Parathyroid adenoma (tissue), 2 donors: ENCODE data around the gene PSME2.

Experiments
- H2AFZ ChIP-seq: fragments of 300-600 bp; sonication (generic); one replicate; pipeline ENCODE4 v1.7.0; 2017; ENCODE audit warnings: antibody characterized with exemption, mild to moderate bottlenecking
- H3K27ac ChIP-seq: fragments of 300-600 bp; sonication (generic); one replicate; pipeline ENCODE4 v1.7.0; 2017
- H3K27me3 ChIP-seq: fragments of 300-600 bp; sonication (generic); one replicate; pipeline ENCODE4 v1.7.0; 2017; ENCODE audit warnings: low read length; ENCODE audit not compliant: control insufficient read depth, insufficient read depth
- H3K36me3 ChIP-seq: fragments of 300-600 bp; sonication (generic); one replicate; pipeline ENCODE4 v1.7.0; 2017; ENCODE audit warnings: low read length; ENCODE audit not compliant: control insufficient read depth, insufficient read depth
- H3K4me1 ChIP-seq: fragments of 300-600 bp; sonication (generic); one replicate; pipeline ENCODE4 v1.7.0; 2017; ENCODE audit warnings: control low read depth
- H3K4me2 ChIP-seq: fragments of 300-600 bp; sonication (generic); one replicate; pipeline ENCODE4 v1.7.0; 2017; ENCODE audit warnings: low read length
- H3K4me3 ChIP-seq: fragments of 300-600 bp; sonication (generic); one replicate; pipeline ENCODE4 v1.7.0; 2017; ENCODE audit warnings: low read depth, low read length
- H3K79me2 ChIP-seq: fragments of 300-600 bp; sonication (generic); one replicate; pipeline ENCODE4 v1.7.0; 2017; ENCODE audit warnings: control low read depth
- H3K9ac ChIP-seq: fragments of 300-600 bp; sonication (generic); one replicate; pipeline ENCODE4 v1.7.0; 2017; ENCODE audit warnings: mild to moderate bottlenecking
- H3K9me3 ChIP-seq: fragments of 300-600 bp; sonication (generic); one replicate; pipeline ENCODE4 v1.7.0; 2017; ENCODE audit warnings: low read length; ENCODE audit not compliant: control insufficient read depth
- CTCF ChIP-seq: fragments of 300-600 bp; sonication (generic); IDR thresholded peaks from one replicate; pipeline ENCODE4 v1.7.0; 2017; ENCODE audit warnings: antibody characterized with exemption, mild to moderate bottlenecking
- donor health status: primary hyperparathyroidism.

Gene PSME2

GRCh38 chr14:24146978-24147760, 759 bp upstream of the PSME2 start, which contains the start of gene RNF31:
RNF31 (plus strand) TSS chr14:24147498; CDS start chr14:24147699, 201 bp downstream.
- no peaks in the 10 kb centered on the region for H3K9me3 ChIP-seq
- TF ChIP-seq CTCF = no peak
- H3K27ac ChIP-seq = peak within 1 kb of the TSS; percentile 93
- H3K9ac ChIP-seq = peak within 1 kb of the TSS; percentile 74
- no peaks in the 10 kb centered on the region for H3K36me3 ChIP-seq
- peak within 1 kb of the TSS; percentile 96 for H2AFZ ChIP-seq
- H3K27me3 ChIP-seq = no peaks in the 10 kb centered on the region
- peak within 1 kb of the TSS; percentile 89 for H3K4me2 ChIP-seq
- H3K4me1 ChIP-seq = peaks cover 14% of the 10 kb centered on the region
- H3K4me3 ChIP-seq = peak within 1 kb of the TSS; percentile 72
- peaks cover 21% of the 10 kb centered on the region for H3K79me2 ChIP-seq

DNA sequence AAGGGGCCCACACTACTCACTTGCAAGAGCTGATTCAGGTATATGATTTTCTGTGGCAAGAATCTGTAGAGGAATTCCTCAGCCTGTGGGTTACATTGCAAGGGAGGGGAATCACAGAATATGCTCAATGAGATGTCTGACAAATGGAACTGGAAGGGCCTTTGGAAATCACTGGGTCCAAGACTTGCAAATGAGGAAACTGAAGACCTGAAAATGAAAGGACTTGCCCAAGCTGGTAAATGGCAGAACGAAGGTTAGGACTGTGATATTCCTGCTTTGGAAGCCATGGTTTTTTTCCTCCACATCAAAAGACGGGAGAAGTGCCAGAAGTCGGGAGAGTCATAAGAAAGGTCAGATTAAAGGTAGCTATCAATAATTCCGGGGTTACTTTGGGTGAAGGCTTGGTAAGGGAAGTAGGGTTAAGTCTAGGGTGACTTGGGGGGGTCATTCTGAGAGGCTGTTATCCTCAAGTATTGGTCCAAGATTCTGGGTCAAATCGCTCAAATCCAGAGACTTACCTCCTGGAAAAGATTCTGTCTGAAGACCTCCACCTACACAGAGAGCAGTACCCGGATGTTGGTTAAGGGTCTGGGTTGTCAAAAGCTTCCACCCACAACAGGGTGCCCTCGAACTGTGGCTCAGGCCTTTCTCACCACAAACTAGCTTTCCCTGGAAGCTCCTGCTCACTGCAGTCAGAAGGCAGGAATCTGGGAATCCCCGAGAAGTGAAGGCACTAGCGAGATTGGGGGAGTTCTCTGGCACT, 539 bp downstream of the PSME2 start:
- Histone ChIP-seq H3K4me1 (peaks cover 14% of the 10 kb centered on the region), H2AFZ (peak overlapping the region; percentile 96)
- no peak for TF ChIP-seq CTCF

GRCh38 chr14:24145219-24145618, 1.2 kb downstream of the PSME2 start:
- no peak overlapping the region for H3K9ac ChIP-seq
- peak overlapping the region; percentile 65 for H3K4me2 ChIP-seq

More for the DNA sequence above, 539 bp downstream of the PSME2 start:
- H3K9ac ChIP-seq = peak overlapping the region; percentile 30
- no peaks in the 10 kb centered on the region for H3K36me3 ChIP-seq
- H3K4me2 ChIP-seq = peak overlapping the region; percentile 65
- H3K9me3 ChIP-seq = no peaks in the 10 kb centered on the region
- H3K27ac ChIP-seq = peak overlapping the region; percentile 93
- peak overlapping the region; percentile 72 for H3K4me3 ChIP-seq
- H3K79me2 ChIP-seq = peaks cover 18% of the 10 kb centered on the region
- no peaks in the 10 kb centered on the region for H3K27me3 ChIP-seq

DNA sequence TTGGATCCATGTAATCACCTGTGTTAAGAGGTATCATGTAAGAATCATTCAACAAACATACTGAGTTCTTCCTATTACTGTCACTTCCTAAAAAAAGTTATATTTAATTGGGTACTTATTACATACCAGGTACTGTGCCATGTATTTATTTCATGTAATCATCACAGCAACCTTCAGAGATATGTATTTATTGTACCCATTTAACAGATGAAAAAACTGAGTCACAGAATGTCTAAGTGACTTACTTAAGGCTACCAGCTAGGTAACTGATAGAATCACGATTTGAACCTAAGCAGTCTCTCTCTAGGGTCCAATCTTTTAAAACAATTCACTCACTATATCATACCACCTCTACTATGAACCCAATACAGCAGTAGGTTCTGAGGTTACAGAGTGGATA, 2.0 kb downstream of the PSME2 start:
- H3K27ac ChIP-seq = no peak overlapping the region
- H3K9ac ChIP-seq = no peak overlapping the region
- H3K36me3 ChIP-seq = no peaks in the 10 kb centered on the region
- no peaks in the 10 kb centered on the region for H3K9me3 ChIP-seq
- no peak overlapping the region for H3K4me3 ChIP-seq
- no peak for TF ChIP-seq CTCF
- no peak overlapping the region for H2AFZ ChIP-seq
- H3K27me3 ChIP-seq = no peaks in the 10 kb centered on the region
- H3K4me2 ChIP-seq = no peak overlapping the region
- peaks cover 13% of the 10 kb centered on the region for H3K79me2 ChIP-seq
- peaks cover 15% of the 10 kb centered on the region for H3K4me1 ChIP-seq

More at GRCh38 chr14:24145219-24145618, 1.2 kb downstream of the PSME2 start:
- Histone ChIP-seq H3K36me3 (no peaks in the 10 kb centered on the region), H3K4me1 (peaks cover 14% of the 10 kb centered on the region), H3K79me2 (peaks cover 18% of the 10 kb centered on the region), H3K27me3 (no peaks in the 10 kb centered on the region), H3K9me3 (no peaks in the 10 kb centered on the region), H3K4me3 (no peak overlapping the region), H2AFZ (no peak overlapping the region), H3K27ac (peak overlapping the region; percentile 93)
- no peak for TF ChIP-seq CTCF
